Neural crest cell (in vitro differentiated cells): ENCODE measurements around the gene HOMEZ. TPM values are rescaled to one million over a fixed set of nuclear protein-coding genes. Genes with fewer than 3 reads are reported as not detected.
A peak's percentile ranks its signal among the peaks of the same experiment; 100 is the strongest.

Source experiments
- DNase-seq: peaks from one replicate; pipeline ENCODE4 v3.0.0; 2021; ENCODE audit warnings: low read depth, mixed read lengths, low spot score
- H3K27ac Mint-ChIP-seq: one replicate; pipeline ENCODE4 v1.8.0; 2021; ENCODE audit warnings: mild to moderate bottlenecking, mixed read lengths; ENCODE audit not compliant: unreplicated experiment
- H3K27me3 Mint-ChIP-seq: 2 replicates; pipeline ENCODE4 v1.8.0; 2021; ENCODE audit warnings: low read depth, mild to moderate bottlenecking, mixed read lengths
- H3K36me3 Mint-ChIP-seq: 2 replicates; pipeline ENCODE4 v1.8.0; 2021; ENCODE audit warnings: low read depth, mild to moderate bottlenecking, mixed read lengths
- H3K4me1 Mint-ChIP-seq: 2 replicates; pipeline ENCODE4 v1.8.0; 2021; ENCODE audit warnings: mixed read lengths
- H3K4me3 Mint-ChIP-seq: one replicate; pipeline ENCODE4 v1.8.0; 2021; ENCODE audit warnings: mild to moderate bottlenecking, mixed read lengths
- H3K9me3 Mint-ChIP-seq: 2 replicates; pipeline ENCODE4 v1.8.0; 2021; ENCODE audit warnings: mixed read lengths
- total RNA-seq: library from RNA; stranded (reverse); gene quantifications from 2 replicates; pipeline ENCODE4 v1.2.1, GENCODE V29; 2021
- TF ChIP-seq, protein P1 (sequence below): fragments of 200-600 bp; sonication (generic); conservative IDR thresholded peaks from 2 replicates; pipeline ENCODE4 v1.5.0; 2021; ENCODE audit warnings: antibody characterized with exemption, mild to moderate bottlenecking

HOMEZ gene
- total RNA-seq, 1 donor from 2014 or later: 14.8 TPM

DNA sequence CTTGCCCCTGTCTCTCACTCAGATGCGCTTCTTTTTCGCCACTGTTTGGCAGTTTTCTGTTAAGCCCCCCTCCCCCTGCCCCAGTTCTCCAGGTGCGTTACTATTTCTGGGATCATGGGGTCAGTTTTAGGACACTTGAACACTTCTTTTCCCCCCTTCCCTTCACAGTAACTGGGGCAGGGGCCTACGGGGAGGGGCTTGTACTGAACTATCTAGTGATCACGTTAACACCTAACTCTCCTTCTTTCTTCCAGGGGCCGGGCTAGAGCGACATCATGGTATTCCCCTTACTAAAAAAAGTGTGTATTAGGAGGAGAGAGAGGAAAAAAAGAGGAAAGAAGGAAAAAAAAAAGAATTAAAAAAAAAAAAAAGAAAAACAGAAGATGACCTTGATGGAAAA lies 39.1 kb upstream of the HOMEZ start:
- peaks cover 5% of the 10 kb centered on the region for H3K27me3 Mint-ChIP-seq
- peaks cover 2% of the 10 kb centered on the region for H3K9me3 Mint-ChIP-seq
- no peak overlapping the region for H3K27ac Mint-ChIP-seq
- H3K4me1 Mint-ChIP-seq: peaks cover 30% of the 10 kb centered on the region
- DNase-seq: no peak
- TF ChIP-seq, protein P1, sequence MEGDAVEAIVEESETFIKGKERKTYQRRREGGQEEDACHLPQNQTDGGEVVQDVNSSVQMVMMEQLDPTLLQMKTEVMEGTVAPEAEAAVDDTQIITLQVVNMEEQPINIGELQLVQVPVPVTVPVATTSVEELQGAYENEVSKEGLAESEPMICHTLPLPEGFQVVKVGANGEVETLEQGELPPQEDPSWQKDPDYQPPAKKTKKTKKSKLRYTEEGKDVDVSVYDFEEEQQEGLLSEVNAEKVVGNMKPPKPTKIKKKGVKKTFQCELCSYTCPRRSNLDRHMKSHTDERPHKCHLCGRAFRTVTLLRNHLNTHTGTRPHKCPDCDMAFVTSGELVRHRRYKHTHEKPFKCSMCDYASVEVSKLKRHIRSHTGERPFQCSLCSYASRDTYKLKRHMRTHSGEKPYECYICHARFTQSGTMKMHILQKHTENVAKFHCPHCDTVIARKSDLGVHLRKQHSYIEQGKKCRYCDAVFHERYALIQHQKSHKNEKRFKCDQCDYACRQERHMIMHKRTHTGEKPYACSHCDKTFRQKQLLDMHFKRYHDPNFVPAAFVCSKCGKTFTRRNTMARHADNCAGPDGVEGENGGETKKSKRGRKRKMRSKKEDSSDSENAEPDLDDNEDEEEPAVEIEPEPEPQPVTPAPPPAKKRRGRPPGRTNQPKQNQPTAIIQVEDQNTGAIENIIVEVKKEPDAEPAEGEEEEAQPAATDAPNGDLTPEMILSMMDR: no peak
- peak overlapping the region; percentile 73 for H3K4me3 Mint-ChIP-seq
- peaks cover 23% of the 10 kb centered on the region for H3K36me3 Mint-ChIP-seq

DNA sequence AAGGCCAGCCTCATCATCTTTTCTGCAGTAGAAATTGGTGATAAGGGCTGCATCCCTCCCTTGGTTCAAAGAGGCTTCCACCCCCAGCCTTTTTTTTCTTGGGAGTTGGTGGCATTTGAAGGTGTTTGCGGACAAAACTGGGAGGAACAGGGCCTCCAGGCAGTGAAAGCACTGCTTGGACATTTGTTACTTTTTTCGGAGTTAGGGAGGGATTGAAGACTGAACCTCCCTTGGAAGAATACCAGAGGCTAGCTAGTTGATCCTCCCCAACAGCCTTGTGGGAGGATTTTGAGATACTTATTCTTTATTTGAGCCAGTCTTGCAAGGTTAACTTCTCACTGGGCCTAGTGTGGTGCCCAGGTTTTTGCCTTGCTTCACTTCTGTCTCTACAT lies 38.5 kb upstream of the HOMEZ start:
- H3K9me3 Mint-ChIP-seq: peaks cover 4% of the 10 kb centered on the region
- H3K27me3 Mint-ChIP-seq: peaks cover 5% of the 10 kb centered on the region
- TF ChIP-seq, protein P1: no peak
- peaks cover 35% of the 10 kb centered on the region for H3K4me1 Mint-ChIP-seq
- no peak for DNase-seq
- H3K36me3 Mint-ChIP-seq: peaks cover 29% of the 10 kb centered on the region
- H3K4me3 Mint-ChIP-seq: peak overlapping the region; percentile 73
- H3K27ac Mint-ChIP-seq: no peak overlapping the region

DNA sequence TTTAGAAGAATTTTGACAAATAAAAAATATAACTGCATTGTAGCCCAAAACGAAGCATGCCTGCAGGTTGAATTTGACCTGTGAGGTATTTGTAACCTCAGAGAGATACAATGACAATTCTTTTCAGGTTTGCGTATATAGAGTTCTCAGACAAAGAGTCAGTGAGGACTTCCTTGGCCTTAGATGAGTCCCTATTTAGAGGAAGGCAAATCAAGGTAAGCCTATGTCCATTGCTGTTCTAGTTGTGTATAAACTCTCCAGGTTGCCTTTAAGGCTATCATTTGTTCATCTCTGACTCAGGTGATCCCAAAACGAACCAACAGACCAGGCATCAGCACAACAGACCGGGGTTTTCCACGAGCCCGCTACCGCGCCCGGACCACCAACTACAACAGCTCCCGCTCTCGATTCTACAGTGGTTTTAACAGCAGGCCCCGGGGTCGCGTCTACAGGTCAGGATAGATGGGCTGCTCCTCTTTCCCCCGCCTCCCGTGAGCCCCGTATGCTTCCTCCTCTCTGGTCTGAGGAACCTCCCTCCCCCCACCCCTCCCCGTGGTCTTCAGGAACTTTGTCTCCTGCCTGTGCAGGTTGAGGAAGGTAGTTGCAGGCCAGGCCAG lies 38.0 kb upstream of the HOMEZ start:
- Mint-ChIP-seq H3K27me3 (peaks cover 5% of the 10 kb centered on the region), H3K9me3 (peaks cover 4% of the 10 kb centered on the region), H3K27ac (no peak overlapping the region), H3K36me3 (peaks cover 29% of the 10 kb centered on the region), H3K4me3 (peak overlapping the region; percentile 100), H3K4me1 (peaks cover 36% of the 10 kb centered on the region)
- TF ChIP-seq, protein P1: no peak
- DNase-seq: no peak

- Mint-ChIP-seq H3K9me3 (peaks cover 4% of the 10 kb centered on the region), H3K36me3 (peaks cover 29% of the 10 kb centered on the region), H3K27me3 (peaks cover 5% of the 10 kb centered on the region), H3K27ac (peak overlapping the region; percentile 99), H3K4me3 (peak overlapping the region; percentile 100), H3K4me1 (peaks cover 33% of the 10 kb centered on the region)
- TF ChIP-seq, protein P1: no peak
- no peak for DNase-seq
Measured at GRCh38 chr14:23322568-23323517, 36.9 kb upstream of the HOMEZ start.

DNA sequence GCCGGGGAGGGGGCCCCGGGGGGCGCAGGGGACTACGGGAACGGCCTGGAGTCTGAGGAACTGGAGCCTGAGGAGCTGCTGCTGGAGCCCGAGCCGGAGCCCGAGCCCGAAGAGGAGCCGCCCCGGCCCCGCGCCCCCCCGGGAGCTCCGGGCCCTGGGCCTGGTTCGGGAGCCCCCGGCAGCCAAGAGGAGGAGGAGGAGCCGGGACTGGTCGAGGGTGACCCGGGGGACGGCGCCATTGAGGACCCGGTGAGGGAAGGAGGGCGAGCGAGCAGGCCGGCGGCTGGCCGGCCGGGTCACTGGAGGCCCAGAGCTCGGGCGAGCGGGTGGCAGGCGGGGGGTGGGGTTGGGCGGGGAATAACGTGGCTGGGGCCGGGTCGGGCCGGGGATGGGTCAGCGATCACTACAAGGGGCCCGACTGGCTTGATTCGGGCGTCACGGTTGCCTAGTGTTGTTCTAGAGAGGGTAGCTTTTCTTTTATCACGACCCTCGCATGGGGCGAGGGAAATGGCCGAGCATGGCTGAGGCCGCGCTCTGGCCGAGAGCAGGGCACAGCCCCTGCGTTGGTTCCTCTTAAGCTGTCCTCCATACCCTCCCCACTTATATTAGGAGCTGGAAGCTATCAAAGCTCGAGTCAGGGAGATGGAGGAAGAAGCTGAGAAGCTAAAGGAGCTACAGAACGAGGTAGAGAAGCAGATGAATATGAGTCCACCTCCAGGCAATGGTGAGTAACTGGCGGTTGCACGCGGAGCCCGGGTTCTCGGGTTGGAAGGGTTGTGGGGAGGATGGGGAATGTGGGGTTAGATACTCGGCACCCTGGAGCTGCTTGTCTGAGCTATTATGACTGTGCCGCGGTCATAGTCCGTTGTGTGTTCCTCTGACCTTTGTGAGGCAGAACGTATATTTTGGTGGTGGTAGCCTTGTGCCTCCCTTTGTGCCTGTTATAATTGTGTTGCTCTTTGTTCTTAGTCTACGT lies 35.9 kb upstream of the HOMEZ start:
- DNase-seq: peak; percentile 44
- H3K36me3 Mint-ChIP-seq: peaks cover 29% of the 10 kb centered on the region
- H3K27ac Mint-ChIP-seq: peak overlapping the region; percentile 99
- H3K27me3 Mint-ChIP-seq: peaks cover 5% of the 10 kb centered on the region
- TF ChIP-seq, protein P1: no peak
- peak overlapping the region; percentile 100 for H3K4me3 Mint-ChIP-seq
- peaks cover 32% of the 10 kb centered on the region for H3K4me1 Mint-ChIP-seq
- peaks cover 4% of the 10 kb centered on the region for H3K9me3 Mint-ChIP-seq
